ENCODE results near the gene TOGARAM2.

DNA sequence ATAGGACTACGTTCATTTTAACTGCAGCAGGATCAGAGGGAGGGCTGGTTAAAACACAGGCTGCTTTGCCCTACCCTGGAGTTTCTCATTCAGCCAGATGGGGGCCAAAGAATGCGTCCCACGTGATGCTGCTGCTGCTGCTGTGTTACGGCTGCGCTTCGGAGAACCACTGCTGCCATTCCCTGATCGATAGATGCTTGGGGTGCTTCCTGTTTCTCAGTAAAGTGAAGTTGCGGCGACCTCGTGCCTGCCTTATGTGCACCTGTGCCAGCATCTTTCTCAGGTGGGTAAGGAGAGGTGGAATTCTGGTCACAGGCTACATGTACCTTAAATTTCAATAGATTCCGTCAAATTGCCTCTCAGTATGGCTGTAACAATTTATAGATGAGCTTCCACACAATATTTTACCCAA lies 24.7 kb upstream of the TOGARAM2 start:
- TF ChIP-seq, protein P1, sequence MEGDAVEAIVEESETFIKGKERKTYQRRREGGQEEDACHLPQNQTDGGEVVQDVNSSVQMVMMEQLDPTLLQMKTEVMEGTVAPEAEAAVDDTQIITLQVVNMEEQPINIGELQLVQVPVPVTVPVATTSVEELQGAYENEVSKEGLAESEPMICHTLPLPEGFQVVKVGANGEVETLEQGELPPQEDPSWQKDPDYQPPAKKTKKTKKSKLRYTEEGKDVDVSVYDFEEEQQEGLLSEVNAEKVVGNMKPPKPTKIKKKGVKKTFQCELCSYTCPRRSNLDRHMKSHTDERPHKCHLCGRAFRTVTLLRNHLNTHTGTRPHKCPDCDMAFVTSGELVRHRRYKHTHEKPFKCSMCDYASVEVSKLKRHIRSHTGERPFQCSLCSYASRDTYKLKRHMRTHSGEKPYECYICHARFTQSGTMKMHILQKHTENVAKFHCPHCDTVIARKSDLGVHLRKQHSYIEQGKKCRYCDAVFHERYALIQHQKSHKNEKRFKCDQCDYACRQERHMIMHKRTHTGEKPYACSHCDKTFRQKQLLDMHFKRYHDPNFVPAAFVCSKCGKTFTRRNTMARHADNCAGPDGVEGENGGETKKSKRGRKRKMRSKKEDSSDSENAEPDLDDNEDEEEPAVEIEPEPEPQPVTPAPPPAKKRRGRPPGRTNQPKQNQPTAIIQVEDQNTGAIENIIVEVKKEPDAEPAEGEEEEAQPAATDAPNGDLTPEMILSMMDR (IDR thresholded peaks at IDR 0.05; ENCODE audit: low read depth, low read length), result no peak
- no peak for TF ChIP-seq EZH2phosphoT487 (IDR thresholded peaks at IDR 0.05; ENCODE audit: low read depth)

All from OCI-LY3 (cell line).